Left forelimb (tissue), 1 donor: ENCODE measurements around the gene ANKRD44.

Experiments
- DNase-seq: peaks from one replicate; pipeline ENCODE4 v3.0.0-alpha.2; 2018; ENCODE audit warnings: low spot score

The ANKRD44 gene

DNA sequence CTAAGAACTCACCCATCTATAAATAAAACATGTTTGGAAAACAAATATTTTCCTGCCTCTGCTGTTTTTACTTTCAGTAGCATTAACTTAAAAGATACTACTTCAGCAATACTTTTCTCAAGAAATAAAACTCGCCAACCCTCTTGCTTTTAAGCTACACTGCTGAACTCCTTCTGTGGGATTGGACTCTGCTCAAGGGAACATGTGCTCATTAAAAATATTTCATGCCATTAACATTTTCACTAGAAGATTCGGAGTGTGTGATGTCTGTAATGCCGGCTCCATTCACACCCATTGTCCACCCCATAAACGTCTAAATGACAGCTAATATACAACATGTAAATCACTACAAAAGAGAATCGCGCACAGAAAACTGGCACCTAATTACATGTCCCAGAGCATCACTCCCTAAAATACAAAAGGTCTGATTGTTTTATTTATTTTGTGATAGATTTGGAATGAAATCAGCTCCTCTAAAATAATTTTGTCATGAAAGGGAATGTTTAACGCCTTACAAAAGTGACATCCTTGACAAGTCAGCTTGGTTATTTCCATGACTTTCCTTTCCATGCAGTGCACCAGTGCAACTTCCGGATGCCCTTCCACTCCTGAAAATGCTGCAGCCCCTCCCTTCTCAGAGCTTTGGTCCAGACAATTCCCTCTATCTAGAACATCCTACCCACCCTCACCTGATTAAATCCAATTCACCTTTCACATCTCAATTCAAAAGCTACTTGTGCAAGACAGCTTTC, 73.1 kb downstream of the ANKRD44 start:
- DNase-seq = no peak

DNA sequence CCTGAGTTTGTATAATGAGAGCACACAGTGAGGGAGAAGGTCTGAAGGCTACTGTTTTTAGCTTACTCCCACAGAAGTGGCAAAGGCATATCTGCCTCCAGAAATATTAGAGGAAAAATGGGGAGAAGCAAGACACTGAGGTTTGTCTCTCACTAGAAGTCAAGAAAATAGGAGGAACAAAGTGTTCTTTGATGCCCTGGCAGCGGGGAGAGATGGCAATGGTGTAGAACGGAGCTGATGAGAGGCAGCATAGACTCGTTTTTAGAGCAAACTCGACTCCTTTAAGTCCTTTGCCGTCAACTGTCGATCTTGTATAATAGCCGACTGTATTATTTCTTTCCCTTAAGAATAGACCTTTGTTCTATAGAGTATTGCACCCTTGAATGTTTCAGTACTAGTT, 73.8 kb downstream of the ANKRD44 start:
- no peak for DNase-seq

DNA sequence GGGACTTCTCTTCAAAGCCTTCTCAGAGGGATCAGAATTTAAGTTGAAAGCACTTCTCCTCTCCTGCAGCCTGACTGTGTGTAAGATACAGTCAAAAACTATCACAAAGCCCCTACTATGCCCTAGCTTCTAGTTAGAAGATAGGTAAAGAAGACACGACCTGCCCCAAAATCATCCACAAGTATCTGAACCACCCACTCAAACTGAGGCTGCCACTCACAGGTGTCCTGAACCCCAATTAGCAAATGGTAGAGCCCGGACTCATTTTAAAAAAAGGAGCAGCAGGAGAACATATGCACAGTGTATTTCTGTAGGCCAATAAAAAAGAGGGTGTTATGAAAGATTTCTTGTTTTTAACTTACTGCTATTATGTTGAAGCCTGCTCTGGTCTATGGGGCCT, 74.4 kb downstream of the ANKRD44 start:
- DNase-seq = no peak

DNA sequence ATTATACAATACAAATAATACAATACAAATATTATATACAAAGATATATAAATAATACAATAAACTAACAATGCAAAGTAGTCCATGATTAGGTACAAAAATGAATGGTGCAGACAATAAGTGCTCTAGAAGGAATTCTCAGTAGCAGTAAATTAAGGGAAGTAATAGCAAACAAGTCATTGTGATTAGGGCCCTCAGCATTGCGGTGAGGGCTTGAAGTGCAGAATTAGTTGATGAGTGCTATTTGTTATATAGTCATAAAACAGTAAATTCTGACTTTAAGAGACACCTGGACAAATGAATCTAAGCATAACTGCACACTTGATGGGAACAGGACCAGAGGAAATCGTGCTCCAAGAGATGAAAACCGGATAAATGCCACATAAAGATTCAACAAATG, 74.9 kb downstream of the ANKRD44 start:
- DNase-seq = no peak

DNA sequence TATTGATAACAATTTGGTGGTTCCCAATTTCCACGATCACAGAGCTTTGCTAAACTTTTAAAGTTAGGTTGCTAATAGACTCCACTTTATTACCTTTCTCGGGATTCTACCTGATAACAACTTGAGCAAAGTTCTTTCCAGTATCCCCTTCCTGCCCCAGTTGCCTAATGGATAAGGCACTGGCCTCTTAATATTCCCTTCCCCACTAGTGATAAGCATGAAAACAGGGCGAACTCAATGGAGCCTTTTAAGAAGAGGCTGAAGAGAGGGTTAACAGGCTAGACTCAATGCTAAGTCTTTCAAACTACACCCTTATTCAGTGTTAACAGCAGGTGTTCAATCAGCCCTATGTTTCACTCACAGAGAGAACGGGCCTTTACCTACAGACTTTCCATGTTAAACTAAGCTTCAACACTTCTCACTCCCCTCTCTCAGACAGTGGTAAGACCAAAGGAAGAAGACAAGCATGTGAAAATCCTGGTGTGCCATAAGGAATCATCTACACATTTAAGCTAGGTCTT, 75.8 kb downstream of the ANKRD44 start:
- DNase-seq = no peak

DNA sequence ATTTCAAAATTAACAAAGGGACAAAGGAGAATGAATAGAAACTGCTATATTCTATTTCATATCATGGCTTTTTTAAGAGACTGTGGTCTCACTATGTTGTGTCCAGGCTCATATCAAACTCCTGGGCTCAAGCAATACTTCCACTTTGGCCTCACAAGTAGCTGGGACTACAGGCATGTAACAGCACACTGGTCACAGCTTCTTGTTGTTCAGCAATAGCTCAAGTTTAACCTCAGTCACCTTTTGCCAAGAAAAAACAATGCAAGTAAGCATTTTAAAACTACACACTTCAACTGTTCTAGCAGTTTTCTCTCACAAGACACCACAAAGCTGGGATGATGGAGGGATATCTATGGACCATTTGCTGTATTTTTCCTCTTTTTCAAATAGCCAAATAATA, 77.1 kb downstream of the ANKRD44 start:
- DNase-seq = no peak

DNA sequence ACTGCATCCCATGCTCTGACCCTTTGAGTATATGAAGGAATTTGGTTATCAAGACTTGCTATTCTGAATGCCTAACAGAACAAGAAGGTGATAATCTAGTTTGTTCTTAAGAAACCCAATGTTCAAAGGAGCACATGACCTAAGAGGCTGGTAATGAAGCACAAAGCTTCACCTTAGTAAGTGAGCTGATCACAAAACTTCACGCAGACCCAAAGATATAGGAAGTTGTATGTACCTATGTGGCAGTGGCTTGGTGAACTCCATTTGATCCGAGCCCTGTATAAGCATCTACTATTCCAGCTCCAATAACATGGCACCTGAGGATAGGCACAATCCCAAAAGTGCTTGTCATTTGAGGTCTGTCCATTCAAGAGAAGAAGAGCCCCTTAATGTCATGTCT, 78.6 kb downstream of the ANKRD44 start:
- no peak for DNase-seq

DNA sequence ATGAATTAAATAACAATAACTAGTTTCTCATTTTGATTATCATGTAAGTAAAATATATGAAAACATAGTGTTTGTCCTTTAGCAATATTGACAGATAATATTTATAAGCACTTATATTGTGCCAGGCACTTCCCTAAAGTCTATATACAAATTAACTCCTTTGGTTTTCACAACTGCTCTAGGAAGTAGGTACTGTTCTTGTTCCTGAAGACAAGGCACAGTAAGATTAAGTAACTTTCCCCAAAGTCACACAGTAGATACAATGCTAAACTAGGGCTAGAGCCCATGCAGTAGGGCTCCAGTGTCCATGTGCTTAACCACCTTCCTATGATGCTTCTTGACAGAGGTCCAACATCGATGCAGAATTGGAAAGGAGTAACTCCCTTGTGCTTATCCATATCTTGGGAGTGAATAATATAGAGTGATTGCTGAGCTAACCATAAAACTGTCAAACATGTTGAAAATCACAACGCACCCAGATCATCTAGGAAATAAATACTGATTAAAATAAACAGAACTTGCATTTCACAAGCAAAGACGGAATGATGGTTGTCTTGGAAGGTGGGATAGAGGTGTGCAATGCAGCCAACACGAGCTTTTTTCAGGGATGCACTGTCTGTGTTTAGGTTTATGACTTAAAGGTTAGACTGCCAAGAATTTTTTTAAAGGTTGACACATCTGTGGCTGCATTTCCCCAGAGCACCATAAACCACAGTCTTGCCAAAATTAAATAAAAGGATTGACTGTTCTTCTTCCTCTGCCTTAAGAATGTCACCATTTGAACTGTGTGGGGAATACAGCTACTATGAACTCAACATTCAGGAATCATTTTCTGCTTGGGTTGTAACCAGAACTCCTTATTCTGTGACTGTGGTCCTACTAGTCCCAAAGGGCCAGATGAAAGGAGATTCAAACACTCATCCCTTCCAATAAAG, 80.8 kb downstream of the ANKRD44 start:
- no peak for DNase-seq

DNA sequence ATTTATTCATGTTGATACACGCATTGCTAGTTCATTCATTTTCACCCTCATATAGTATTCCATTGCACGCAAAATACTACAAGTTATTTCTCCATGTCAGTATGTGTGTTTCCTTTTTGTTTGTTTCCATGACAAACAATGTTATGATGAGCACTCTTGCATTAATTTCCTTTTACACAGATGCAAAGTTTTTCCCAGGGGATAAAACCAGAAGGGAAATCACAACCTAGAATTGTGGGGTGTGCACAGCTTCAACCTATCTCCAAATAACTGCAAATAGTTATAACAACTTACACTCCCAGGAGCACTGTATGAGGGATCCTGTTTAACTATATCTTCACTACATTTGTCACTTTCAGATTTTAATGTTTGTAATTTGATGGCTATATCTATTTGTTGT, 87.1 kb downstream of the ANKRD44 start:
- no peak for DNase-seq

DNA sequence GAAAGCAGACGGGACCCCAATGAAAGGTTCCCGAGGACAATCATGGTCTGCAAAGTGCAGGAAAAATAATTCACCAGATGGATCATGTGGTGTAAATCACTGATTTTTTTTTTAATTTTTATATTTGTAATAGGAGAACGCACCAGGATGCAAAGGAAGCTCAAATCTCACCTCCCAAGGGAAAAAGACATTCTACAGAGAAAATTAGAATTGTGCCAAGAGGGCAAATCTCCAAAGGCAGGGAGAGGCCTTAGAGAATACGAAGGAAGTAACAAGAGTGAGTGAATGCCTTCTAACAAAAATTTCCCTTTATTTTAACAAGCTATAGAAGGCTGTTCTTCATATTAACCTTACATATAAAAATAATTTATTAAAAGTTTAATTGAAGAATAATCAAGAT, 90.9 kb downstream of the ANKRD44 start:
- DNase-seq = no peak

DNA sequence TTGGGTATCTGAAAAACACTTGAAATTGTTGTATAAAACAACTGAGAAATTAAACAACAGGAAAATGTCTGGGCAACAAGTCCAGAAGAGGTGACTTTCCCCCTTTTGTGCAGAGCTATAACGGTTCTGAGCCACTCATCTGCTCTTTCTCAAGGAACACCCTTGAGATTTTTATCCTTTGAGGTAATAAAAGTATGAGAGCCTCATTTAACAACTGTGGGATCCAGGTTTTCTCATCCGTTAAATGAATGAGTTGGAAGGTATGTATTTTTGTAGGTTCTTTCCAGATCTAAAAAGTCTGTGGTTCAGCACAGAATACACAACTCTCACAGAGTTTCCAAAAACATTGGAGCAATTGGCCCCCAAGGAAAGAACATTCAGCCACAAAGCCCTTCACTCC, 93.0 kb downstream of the ANKRD44 start:
- DNase-seq = no peak

DNA sequence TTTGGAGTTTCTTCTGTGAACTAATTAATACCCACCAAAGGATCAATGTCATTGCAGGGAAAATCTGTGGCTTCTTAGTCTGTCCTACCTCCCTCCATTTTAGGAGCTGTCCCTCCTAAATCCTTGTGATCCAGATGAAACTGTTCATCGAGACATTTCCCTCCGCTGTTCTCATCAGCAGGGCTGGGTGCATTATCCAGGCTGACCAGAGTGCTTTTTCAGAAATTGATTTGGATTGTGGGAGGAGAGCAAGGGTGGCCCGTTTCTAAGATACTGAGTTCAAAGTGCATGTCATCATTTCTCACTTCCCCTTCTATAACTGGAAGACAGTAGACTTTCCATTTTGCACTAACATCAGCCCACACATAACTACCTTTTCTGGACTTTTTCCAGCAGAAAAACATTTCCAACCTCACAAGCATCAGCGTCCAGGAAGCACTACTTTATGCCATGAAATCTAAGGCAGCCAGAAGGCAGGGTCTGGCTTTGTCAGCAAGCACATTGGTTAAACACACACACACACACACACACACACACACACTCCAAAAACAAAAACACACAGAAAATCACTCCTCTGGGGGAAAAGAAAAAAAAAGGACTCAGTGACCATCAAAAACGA, 94.1 kb downstream of the ANKRD44 start:
- DNase-seq = no peak

DNA sequence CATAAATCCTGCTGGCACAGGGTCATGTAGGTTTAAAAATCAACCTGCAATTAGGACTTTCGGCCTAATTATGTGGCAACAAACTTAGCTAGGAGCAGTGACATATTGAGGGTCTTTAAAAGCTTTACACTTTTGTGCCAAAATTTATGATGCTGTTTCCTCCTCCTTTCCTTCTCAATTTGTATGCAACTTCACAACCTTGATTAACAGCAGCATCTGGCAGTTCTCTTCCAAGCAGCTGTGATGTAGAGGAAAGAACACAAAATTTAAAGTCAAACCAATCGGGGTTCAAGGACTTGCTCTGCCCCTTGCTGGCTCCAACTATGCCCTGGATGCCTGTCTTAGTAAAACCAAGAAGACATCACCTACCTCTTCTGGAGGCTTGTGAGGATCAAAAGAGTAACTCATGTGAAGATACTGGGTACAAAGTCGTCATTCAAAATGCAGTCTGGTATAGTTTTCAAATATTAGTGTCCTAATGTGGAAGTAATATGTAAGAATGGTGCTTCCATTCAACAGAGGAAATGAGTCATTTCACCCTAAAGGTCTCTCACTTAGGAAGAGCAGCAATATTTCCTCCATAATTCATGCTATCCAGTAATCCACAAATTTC, 94.7 kb downstream of the ANKRD44 start:
- DNase-seq = no peak

DNA sequence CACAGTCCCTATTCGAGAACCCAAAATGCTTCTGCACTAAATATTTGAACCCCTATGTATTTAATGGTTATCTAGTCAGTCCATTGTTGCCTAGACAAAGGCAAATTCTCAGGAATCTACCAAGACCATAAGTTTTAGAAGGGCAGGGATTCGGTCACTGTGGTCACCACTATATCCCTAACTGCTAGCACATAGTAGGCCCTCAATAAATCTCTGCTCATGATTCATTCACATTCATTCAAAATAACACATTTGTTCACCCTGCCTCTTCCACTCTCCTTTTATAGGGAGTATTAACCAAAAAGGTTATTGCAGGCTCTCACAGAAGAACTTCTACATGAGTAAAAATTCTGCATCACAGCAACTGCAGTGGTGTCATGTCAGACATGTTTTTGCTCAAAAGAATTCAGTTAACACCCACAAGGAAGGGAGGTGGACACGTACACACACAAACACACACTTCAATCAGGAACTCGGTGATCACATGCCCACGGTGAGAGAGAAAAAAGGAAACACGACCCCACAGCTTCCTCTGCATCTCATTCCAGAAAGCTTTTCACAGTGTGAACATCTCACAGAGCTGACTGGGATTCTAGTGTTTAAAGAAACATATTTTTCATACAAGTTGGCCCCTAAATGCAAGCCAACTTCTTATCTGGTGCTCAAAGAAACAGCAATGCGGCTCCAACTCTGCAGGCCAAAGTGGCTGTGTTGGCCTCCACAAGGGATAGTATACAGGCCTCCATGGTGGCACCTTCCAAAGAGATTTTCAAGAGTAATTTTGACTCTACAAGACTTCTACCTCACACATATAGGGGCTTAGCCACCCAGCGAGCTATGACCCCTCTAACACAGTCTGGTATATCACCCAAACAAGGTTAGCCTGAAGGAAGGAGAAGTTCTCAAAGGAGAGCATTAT, 98.0 kb downstream of the ANKRD44 start:
- no peak for DNase-seq

DNA sequence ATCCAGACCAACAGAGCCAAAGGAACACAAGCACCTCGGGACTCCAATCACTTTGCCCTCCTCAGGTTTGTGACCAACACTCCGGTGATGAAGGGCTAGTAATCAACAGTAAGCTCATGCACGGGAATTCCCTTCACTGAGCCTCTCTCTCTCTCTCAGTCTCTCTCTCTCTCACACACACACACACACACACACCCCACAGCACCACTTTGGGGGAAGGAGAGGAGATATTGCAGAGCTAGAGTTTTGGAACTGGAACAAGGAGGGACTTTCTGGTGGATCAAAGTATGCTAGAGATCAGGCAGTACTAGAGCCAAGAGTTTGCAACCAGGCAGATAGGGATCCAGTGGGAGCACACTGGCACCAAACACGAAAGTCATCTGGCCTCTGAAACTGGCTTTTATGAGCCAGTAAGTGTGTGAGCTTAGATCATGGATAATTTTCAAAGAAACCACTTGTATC, 98.7 kb downstream of the ANKRD44 start:
- DNase-seq = no peak

DNA sequence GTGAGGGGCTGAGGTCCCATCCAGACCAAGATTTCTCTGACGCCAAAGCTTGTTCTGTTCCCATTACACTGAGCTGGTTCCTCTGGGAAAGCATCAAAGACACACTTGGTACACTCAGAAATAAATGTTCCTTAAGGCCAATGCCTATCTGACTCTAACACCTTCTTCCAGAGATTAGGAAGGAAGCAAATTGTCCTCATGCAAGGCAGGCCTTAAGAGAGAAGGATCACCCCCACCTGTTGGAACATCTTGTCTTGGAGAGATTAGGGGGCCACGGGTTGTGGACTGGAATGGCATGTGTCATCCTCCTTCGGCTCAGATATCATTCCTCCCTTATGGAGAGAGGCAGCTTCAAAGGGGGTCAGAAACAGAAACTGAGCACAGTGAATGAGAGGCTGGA, 100.2 kb downstream of the ANKRD44 start:
- no peak for DNase-seq

DNA sequence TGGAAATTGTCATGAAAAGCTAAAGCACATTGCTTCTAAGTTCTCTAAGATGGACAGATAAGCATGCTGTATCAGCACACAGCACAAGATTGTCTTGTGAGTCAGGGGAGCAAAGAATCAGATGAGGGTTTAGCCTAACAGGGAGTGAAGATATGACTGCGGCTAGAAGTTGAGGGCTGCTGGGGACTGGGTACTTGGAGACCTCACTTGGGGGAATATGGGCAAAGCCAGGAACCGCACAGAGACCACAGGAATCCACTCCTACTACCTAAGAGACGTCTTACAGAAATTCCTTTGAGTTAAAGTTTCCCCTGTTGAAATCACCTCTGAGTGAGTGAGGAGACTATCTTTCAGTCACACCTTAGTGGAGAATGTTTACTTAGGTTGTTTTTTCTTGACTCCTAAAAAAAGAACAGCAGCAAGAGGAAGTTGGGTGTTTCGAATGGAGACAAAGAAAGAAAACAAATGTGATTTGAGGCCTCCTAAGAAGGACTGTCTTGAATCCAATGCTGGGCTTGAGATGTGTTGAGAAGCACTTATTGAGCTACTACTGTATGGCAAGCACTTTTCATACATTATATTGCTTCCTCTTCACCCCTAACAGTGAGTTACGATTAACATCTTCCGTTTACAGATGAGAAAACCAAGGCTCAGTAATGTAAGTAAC, 100.7 kb downstream of the ANKRD44 start:
- DNase-seq = no peak

DNA sequence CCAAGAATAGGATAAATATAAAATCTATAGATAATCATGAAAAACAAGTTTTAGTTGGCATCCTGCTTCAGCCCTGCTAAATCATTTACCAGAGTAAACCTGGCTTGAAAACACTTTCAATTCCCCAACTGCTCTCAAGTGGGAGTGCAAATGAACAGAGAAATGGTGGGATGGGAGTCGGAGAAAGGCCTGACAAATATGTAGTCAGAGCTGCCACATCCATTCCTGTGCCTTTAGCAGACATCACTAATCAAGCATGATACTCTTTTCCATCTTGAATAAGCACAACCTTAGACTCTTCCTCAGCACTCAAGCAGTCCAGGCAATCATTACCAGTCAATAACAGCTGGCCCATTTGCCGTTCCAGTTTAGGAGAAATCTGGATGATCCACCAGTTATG, 101.3 kb downstream of the ANKRD44 start:
- no peak for DNase-seq

DNA sequence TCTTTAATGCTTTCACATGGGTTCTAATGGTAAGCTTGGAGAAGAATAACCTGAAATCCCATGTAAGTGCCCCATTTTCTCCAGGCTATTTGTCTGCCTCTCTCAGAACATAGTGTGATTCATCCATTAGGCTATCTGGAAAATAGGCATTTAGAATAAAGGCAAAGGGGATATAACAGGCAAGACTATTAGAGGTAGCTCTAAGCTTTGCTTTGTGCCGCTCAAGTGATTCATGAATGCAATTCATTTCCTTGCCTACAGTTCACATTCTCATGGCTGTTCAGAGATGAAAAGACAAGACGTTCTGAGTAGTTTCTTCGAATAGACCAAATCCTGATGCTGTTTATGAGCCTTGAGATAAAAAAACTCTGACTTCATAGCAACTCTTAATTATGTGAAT, 101.7 kb downstream of the ANKRD44 start:
- DNase-seq = no peak

DNA sequence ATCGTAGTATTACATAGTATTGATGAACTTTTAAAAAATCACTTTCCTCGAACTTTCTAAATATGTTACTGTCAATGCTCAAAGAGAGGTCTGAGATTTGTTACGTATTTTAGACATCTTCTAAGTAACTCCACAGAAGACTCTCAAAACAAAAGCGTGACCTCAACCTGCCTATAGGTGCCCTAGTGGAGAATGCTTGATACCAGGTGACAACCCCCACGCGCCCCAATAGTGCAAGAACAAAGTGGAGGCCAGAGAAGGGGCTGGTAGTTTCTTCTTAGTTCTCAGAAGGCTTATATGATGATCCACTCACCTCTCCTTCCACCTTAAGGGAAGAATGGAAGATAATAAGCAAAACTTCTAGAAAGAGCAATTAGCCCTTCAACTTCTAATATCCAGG, 102.6 kb downstream of the ANKRD44 start:
- no peak for DNase-seq

DNA sequence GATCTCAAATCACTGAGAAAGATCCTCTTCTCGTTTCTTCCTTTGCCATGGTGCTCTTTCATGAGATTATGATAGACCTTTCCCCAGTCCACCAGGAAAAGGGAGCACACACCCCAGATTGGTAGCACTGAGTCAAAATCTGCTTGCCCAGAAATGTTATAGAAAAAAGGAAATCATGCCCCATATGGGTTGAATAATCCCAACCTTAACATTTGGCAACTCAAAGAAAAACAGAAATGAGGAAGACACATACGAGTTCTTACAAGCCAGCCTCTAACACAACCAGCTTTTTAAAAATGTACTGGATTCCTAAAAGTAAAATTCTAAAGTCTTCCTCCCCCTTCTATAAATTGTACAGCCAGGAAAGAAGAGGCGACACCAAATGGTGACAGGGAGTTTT, 103.0 kb downstream of the ANKRD44 start:
- no peak for DNase-seq
